Neural progenitor cell (in vitro differentiated cells): Measurements from ENCODE around the gene TBCD.

ENCODE experiments used
- EZH2 ChIP-seq: fragments of 200-600 bp; sonication (generic); IDR thresholded peaks from 2 replicates; pipeline ENCODE4 v1.6.1; 2017; ENCODE audit warnings: antibody characterized with exemption, mild to moderate bottlenecking, moderate library complexity
- EZH2phosphoT487 ChIP-seq: fragments of 200-600 bp; sonication (generic); IDR thresholded peaks from 2 replicates; pipeline ENCODE4 v1.6.1; 2017; ENCODE audit warnings: antibody characterized with exemption
- TF ChIP-seq, protein P1 (sequence below): fragments of 200-600 bp; sonication (generic); IDR thresholded peaks from 2 replicates; pipeline ENCODE4 v1.5.1; 2017; ENCODE audit warnings: antibody characterized with exemption, mild to moderate bottlenecking

DNA sequence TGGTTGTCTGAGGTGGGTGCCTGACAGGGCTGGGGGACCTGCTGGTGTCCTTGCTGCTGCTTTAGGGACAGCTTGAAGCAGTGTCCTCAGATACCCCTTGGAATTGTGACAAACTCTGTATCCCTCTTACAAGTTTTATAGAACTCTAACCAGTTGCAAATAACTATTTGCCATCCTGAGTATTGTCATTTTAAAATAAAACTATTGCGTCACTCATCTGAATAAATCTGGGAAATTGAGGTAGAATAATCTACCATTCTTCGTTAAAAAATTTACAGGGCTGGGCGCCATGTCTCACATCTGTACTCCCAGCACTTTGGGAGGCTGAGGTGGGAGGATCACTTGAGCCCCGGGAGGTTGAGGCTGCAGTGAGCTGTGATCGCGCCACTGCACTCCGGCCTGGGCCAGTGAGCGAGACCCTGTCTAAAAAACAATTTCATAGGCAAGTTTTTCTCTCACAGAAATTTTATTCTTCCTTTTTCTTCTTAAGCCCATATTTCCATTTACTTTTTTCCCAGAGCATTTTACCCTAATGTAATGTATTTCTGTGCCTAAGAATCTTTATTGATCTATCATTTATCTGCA, 73.8 kb downstream of the TBCD start:
- TF ChIP-seq EZH2phosphoT487 (no peak), EZH2 (no peak)
- TF ChIP-seq, protein P1, sequence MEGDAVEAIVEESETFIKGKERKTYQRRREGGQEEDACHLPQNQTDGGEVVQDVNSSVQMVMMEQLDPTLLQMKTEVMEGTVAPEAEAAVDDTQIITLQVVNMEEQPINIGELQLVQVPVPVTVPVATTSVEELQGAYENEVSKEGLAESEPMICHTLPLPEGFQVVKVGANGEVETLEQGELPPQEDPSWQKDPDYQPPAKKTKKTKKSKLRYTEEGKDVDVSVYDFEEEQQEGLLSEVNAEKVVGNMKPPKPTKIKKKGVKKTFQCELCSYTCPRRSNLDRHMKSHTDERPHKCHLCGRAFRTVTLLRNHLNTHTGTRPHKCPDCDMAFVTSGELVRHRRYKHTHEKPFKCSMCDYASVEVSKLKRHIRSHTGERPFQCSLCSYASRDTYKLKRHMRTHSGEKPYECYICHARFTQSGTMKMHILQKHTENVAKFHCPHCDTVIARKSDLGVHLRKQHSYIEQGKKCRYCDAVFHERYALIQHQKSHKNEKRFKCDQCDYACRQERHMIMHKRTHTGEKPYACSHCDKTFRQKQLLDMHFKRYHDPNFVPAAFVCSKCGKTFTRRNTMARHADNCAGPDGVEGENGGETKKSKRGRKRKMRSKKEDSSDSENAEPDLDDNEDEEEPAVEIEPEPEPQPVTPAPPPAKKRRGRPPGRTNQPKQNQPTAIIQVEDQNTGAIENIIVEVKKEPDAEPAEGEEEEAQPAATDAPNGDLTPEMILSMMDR, result no peak
